COLO668 (cell line): Measurements from ENCODE around the gene TBC1D1.

Experiments used
- DNase-seq: peaks from one replicate; lab custom pipeline; 2025; ENCODE audit not compliant: unreplicated experiment; lab: John Stamatoyannopoulos, UW

The TBC1D1 gene

GRCh38 chr4:38182334-38182998 is 291.6 kb downstream of the TBC1D1 start:
- no peak for DNase-seq

- no peak for DNase-seq
Observed at GRCh38 chr4:38184404-38184803, 293.5 kb downstream of the TBC1D1 start.

- DNase-seq, result no peak
Observed at GRCh38 chr4:38185406-38186144, 294.7 kb downstream of the TBC1D1 start.

- DNase-seq, result no peak
Observed at GRCh38 chr4:38188136-38188535, 297.3 kb downstream of the TBC1D1 start.

GRCh38 chr4:38188631-38189101 is 297.8 kb downstream of the TBC1D1 start:
- DNase-seq, result no peak
